ENCODE results near the gene ENPP5.
"Not testable (repeated sequence)": the region's sequence is repeated elsewhere in the genome, so short reads cannot be mapped to it uniquely, and the experiment has no call there.

ENPP5 gene

DNA sequence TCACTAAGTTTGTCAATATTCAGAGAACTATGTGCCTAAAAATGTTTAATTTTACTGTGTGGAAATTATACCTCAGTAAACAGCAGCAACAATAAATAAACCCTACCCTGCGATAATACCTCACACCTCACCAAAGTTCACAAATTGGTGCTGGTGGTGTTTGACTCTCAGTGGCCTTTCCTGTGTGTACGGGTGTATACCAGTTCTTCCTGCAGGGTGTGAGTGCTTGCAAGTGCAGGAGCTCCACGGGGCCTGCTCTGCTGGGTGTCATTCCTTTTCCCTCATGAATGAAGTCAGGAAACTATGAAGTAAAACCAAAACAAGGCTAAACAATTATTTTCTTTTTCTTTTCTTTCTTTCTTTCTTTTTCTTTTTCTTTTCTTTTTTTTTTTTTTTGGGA lies 4.1 kb upstream of the ENPP5 start:
- DNase-seq = no peak

DNA sequence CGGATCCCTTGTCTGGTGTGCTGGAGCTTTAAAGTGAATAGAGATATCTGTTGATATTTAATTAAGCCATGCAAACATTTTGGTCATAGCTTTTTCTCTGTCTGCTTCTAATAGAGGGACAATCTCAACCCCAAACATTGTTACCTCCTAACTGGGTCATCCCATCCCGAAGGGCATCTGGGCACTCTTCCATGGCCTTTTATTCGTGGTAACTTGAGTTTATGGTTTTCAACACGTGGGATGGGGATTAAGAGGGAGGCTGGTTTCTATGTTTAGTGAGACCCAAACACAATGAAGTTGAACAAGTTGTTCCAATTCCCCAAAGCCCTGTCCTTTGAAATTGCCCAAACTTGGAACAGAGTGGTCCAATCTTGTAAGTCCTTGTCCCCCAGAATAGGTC lies 1.4 kb upstream of the ENPP5 start:
- no peak for DNase-seq

- no peak for DNase-seq
Measured at GRCh38 chr6:46160102-46160501, 10.7 kb downstream of the ENPP5 start.

GRCh38 chr6:46159229-46159628 lies 11.6 kb downstream of the ENPP5 start:
- DNase-seq = no peak

DNA sequence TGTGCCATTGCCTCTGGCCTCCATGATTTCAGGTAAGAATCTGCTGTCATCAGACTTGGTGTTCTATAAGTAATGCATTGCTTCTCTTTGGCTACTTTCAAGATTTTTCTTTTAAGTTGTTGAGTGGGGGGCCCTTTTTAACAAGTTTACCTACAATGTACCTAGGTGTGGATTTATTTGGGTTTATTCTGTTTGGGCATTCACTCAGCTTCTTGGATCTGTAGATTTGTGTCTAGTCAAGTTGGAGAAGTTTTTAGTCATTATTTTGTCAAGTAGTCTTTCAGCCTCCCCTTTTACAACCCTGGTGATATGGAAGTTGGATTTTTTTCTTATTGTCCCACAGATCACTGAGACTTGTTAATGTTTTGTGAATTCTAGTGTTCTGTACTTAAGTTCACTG lies 14.1 kb downstream of the ENPP5 start:
- no peak for DNase-seq

DNA sequence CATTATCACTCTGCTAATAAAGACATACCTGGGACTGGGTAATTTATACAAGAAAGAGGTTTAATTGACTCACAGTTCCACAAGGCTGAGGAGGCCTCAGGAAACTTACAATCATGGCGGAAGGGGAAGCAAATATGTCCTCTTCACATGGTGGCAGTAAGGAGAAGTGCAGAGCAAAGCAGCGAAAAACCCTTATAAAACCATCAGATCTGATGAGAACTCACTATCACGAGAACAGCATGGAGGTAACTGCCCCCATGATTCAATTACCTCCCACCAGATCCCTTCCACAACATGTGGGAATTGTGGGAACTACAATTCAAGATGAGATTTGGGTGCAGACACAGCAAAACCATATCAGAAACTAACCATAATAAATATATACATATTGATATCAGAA lies 21.7 kb downstream of the ENPP5 start:
- not testable (repeated sequence) for DNase-seq

- DNase-seq = no peak
Measured at GRCh38 chr6:46144270-46144669, 26.5 kb downstream of the ENPP5 start.

DNA sequence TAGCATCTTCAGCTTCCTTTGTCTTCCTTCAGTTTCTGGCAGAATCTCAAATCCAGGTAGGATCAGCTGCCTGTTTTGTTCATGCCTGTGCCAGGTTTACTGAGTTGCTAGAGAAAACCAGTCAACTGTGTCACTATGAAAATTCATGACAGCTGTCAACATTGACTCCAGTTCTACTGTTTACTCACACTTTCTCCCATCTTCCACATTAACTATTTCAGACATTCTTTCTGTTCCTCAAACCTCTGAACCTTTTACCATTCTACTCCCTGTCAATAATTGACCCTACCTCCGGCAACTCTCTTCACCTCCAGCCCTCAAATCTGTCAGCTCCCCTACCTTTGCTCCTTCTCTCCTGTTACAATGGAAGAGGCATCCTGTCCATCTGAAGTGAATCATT lies 32.5 kb downstream of the ENPP5 start:
- no peak for DNase-seq

DNA sequence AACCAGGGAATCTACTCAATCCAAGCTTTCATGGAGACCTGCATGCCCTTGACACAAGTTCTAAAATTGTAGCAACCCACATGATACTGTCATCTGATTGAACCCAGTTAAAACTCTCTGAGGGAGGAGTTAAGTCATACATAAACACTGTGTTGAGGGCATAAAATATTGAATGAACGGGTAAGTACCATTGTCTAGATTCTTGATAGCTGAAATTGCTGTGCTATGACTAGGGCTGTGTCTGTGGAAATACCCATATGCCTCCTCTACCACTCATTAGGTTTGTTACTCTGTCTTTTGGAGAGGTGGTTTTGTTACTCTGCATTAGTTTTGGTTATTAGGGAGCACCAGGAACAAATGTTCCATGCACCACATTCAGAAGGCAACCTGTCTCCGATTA lies 33.4 kb downstream of the ENPP5 start:
- no peak for DNase-seq

GRCh38 chr6:46136831-46137230 lies 33.9 kb downstream of the ENPP5 start:
- no peak for DNase-seq

DNA sequence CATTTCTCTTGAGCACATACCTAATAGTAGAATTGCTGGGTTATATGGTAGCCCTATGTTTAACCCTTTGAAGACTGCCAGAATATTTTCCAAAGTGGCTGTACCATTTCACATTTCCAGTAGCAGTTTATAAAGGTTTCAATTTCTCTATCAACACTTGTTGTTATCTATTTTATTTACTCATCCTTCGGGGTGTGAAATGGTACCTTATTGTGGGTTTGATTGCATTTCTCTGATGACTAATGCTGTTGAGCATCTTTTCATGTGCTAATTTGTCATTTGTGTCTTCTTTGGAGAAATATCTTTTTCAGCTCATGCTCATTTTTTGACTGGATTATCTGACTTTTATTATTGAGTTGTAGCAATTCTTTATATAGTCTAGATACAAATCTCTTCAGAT lies 35.6 kb downstream of the ENPP5 start:
- no peak for DNase-seq

DNA sequence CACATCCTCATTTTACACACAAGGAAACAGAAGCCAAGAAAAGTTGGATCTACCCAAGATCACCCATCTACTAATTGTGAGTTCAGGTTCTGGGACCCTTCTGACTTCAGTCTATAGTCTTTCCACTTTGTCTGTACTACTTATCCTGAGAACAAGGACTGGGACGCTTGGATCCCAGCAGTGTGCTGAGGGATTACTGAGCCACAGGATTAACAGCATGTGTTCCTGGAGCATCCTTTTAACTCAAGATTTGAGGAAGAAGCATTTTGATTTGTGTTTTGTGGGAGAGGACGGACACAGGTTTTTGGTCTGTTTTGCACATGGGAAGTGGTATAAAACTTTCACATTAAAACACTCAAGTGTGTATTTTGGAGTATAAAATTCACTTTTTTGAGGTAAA lies 36.6 kb downstream of the ENPP5 start:
- no peak for DNase-seq

- not testable (repeated sequence) for DNase-seq
Measured at GRCh38 chr6:46131291-46131690, 39.5 kb downstream of the ENPP5 start.

- no peak for DNase-seq
Measured at GRCh38 chr6:46130666-46131065, 40.1 kb downstream of the ENPP5 start.

- peak; percentile 95 for DNase-seq
Measured at GRCh38 chr6:46129629-46130511, 40.9 kb downstream of the ENPP5 start, which contains the start of gene ENPP4. Gene ENPP4, plus strand, starts transcription at chr6:46129989. Its CDS starts 9,595 bp downstream, at chr6:46139584.

GRCh38 chr6:46129291-46129628 lies 41.5 kb downstream of the ENPP5 start:
- no peak for DNase-seq

GRCh38 chr6:46128476-46128875 lies 42.3 kb downstream of the ENPP5 start:
- no peak for DNase-seq

DNA sequence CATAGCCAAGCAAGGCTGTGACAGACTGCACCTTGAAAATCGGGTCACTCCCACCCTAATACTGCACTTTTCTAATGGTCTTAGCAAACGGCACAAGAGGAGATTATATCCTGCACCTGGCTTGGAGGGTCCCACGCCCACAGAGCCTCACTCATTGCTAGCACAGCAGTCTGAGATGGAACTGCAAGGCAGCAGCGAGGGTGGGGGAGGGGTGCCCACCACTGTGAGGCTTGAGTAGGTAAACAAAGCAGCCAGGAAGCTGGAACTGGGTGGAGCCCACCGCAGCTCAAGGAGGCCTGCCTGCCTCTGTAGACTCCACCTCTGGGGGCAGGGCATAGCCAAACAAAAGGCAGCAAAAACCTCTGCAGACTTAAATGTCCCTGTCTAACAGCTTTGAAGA lies 51.1 kb downstream of the ENPP5 start:
- not testable (repeated sequence) for DNase-seq

DNA sequence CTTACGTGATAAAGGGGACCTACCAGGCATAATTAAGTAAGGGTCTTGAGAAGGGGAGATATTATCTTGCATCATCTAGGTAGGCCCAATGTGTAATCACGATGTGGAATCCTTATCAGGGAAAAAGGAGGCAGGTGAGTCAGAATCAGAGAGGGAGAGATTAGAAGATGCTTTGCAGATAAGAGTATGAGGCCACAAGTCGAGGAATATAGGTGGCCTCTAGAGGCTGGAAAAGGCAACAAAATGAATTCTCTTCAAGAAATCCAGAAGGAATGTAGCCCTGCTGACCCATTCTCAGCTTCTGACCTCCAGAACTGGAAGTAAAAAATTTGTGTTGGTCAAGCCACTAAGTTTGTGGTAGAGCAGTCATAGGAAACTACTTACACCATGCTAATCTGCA lies 51.9 kb downstream of the ENPP5 start:
- DNase-seq = no peak

DNA sequence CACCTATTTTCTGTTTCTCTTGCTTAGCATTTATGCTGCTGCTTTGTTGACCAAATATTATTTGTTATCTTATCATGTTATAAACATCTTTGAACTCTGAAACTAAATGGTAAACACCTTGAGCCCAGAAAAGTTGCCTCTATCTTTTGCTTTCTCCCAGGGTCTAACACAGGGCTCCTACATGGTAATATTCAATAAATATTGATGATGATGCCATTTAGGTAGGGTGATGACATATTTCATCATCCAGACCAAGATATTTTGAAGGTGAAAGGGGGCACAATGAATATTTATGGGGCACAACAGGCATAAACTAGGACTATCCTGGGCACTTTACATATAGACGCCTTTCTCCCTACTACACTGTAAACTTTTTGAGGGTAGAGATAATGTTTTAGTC lies 52.6 kb downstream of the ENPP5 start:
- DNase-seq = no peak

GRCh38 chr6:46116289-46116688 lies 54.5 kb downstream of the ENPP5 start:
- no peak for DNase-seq

- DNase-seq = no peak
Measured at GRCh38 chr6:46115634-46116033, 55.1 kb downstream of the ENPP5 start.

GRCh38 chr6:46113370-46113769 lies 57.4 kb downstream of the ENPP5 start:
- DNase-seq = no peak
